Left ventricle myocardium inferior (tissue), 1 donor: ENCODE data around the gene RHBDF1. TPM values are rescaled to one million over a fixed set of nuclear protein-coding genes. Genes with fewer than 3 reads are reported as not detected.

Source experiments
- DNase-seq: peaks from one replicate; pipeline ENCODE4 v3.0.0-alpha.2; 2020
- H3K27ac ChIP-seq: fragments of 200-600 bp; replicated peaks from 2 replicates; pipeline ENCODE4 v1.8.0; 2021
- H3K27me3 ChIP-seq: fragments of 200-600 bp; 2 replicates; pipeline ENCODE4 v1.8.0; 2021; ENCODE audit warnings: low read depth
- H3K36me3 ChIP-seq: fragments of 200-600 bp; 2 replicates; pipeline ENCODE4 v1.8.0; 2021
- H3K4me1 ChIP-seq: fragments of 200-600 bp; 2 replicates; pipeline ENCODE4 v1.8.0; 2021
- H3K4me3 ChIP-seq: fragments of 200-600 bp; 2 replicates; pipeline ENCODE4 v1.8.0; 2021; ENCODE audit warnings: mild to moderate bottlenecking, moderate library complexity
- H3K9me3 ChIP-seq: fragments of 200-600 bp; replicated peaks from 2 replicates; pipeline ENCODE4 v1.8.0; 2021
- CTCF ChIP-seq: fragments of 200-600 bp; IDR thresholded peaks from 2 replicates; pipeline ENCODE4 v1.8.0; 2021; ENCODE audit warnings: antibody characterized with exemption, mild to moderate bottlenecking, borderline replicate concordance
- intact Hi-C: fragments of 100-400 bp; cut with micrococcal nuclease; formaldehyde crosslinking; loops from one replicate; pipeline ENCODE4 v1.11.0; 2022
- total RNA-seq: library from RNA; stranded (reverse); fragmentation: NEBNext Ultra II Directional; extraction: Animal tissue kit (Norgen Biotek cat#: 25700); gene quantifications from one replicate; pipeline ENCODE4 v1.2.1, GENCODE V29; 2021
- donor health status: DM: no; HTN: yes; CAD: no; lungs with severe emphysema.

RHBDF1 gene
- total RNA-seq, 1 donor from 2014 or later, result 24.4 TPM

GRCh38 chr16:62968-63391 lies 9.5 kb downstream of the RHBDF1 start:
- H3K4me3 ChIP-seq, result no peak overlapping the region
- DNase-seq, result no peak
- peaks cover 68% of the 10 kb centered on the region for H3K36me3 ChIP-seq
- TF ChIP-seq CTCF, result no peak
- peaks cover 34% of the 10 kb centered on the region for H3K4me1 ChIP-seq
- H3K27me3 ChIP-seq, result no peaks in the 10 kb centered on the region
- no peaks in the 10 kb centered on the region for H3K9me3 ChIP-seq
- no peak overlapping the region for H3K27ac ChIP-seq
- intact Hi-C loops, result no loop called here

GRCh38 chr16:62283-62967 lies 10.0 kb downstream of the RHBDF1 start:
- intact Hi-C loops, result no loop called here
- no peak for DNase-seq
- H3K36me3 ChIP-seq, result peaks cover 74% of the 10 kb centered on the region
- H3K4me1 ChIP-seq, result peaks cover 28% of the 10 kb centered on the region
- TF ChIP-seq CTCF, result no peak
- no peaks in the 10 kb centered on the region for H3K9me3 ChIP-seq
- H3K27me3 ChIP-seq, result no peaks in the 10 kb centered on the region
- no peak overlapping the region for H3K27ac ChIP-seq
- H3K4me3 ChIP-seq, result no peak overlapping the region

- no peak for TF ChIP-seq CTCF
- no peak overlapping the region for H3K4me3 ChIP-seq
- no peak for DNase-seq
- H3K27me3 ChIP-seq, result no peaks in the 10 kb centered on the region
- no peaks in the 10 kb centered on the region for H3K9me3 ChIP-seq
- intact Hi-C loops, result no loop called here
- H3K4me1 ChIP-seq, result peaks cover 23% of the 10 kb centered on the region
- peaks cover 79% of the 10 kb centered on the region for H3K36me3 ChIP-seq
- H3K27ac ChIP-seq, result no peak overlapping the region
Observed at GRCh38 chr16:61879-62281, 10.6 kb downstream of the RHBDF1 start.

DNA sequence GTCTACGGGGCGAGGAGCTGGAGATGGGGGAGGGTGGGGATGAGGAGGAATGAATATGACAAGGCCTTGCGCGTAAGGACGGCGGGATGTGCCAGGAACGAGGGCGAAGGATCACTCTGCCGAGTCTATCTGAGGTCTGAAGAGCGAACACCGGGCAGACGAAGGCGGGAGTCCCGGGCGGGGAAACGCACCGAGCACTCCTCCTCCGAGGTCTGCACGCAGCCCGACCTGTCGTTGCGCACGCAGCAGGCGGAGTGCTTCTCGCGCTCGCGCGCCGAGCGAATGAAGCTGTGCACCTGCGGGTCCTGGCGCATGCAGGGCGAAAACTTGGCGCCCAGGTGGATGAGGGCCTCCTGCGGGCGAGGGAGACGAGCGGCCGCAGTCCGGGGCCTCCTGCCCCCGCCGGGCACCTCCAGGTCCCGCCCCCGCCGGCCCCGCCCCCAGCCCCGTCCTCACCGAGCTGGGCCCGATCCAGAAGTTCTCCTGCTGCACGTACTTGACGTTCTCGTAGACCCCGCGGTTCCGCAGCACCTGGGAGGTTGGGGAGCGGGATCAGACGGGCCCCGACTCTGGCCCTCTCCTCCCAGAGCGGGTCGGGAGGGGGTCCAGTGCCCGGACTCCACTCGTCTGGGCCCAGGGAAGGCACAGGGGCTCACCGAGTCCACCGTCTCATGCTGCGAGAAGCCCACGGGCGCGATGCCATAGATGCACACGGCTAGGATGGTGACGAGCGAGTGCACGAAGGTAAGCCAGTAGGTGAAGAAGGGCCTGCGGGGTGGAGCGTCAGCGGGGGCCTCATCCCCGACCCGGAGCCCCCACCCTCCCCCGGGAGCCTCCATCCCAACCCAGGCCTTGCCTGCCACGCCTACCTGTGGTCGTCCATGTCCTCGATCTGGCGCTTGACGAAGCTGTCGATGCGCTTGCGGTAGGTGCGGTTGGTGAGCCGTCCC lies 11.2 kb downstream of the RHBDF1 start:
- intact Hi-C loops, result no loop called here
- no peak for TF ChIP-seq CTCF

GRCh38 chr16:60166-60565 lies 12.3 kb downstream of the RHBDF1 start:
- no peaks in the 10 kb centered on the region for H3K9me3 ChIP-seq
- no peak for DNase-seq
- H3K27ac ChIP-seq, result no peak overlapping the region
- H3K4me1 ChIP-seq, result peaks cover 6% of the 10 kb centered on the region
- peaks cover 97% of the 10 kb centered on the region for H3K36me3 ChIP-seq
- no peak for TF ChIP-seq CTCF
- intact Hi-C loops, result no loop called here
- H3K4me3 ChIP-seq, result no peak overlapping the region
- H3K27me3 ChIP-seq, result no peaks in the 10 kb centered on the region

More for the DNA sequence above, 11.2 kb downstream of the RHBDF1 start:
- Histone ChIP-seq H3K36me3 (peaks cover 86% of the 10 kb centered on the region), H3K4me3 (no peak overlapping the region), H3K9me3 (no peaks in the 10 kb centered on the region), H3K4me1 (peaks cover 16% of the 10 kb centered on the region), H3K27me3 (no peaks in the 10 kb centered on the region), H3K27ac (no peak overlapping the region)
- DNase-seq, result no peak
